Thymus (tissue), 14 donors: ENCODE results near the gene GALNT13. TPM values are rescaled to one million over a fixed set of nuclear protein-coding genes. Genes with fewer than 3 reads are reported as not detected.

Experiments used
- DNase-seq, 9 donors: peaks; one replicate each; pipeline ENCODE4 v3.0.0-alpha.2; 2013; ENCODE audit warnings: low spot score in 9 of 9, low read depth in 6 of 9, missing footprints in 1 of 9
- H3K27ac ChIP-seq, 2 donors: one replicate each; pipeline ENCODE4 v1.5.1; 2013; ENCODE audit warnings: control low read depth in 1 of 2, low read depth in 1 of 2, low read length in 1 of 2, mild to moderate bottlenecking in 1 of 2, moderate library complexity in 1 of 2
- H3K27me3 ChIP-seq, 2 donors: one replicate each; pipeline ENCODE4 v1.5.1; 2013; ENCODE audit warnings: low read length in 1 of 2; ENCODE audit not compliant: control insufficient read depth in 2 of 2, insufficient read depth in 1 of 2
- H3K36me3 ChIP-seq, 2 donors: one replicate each; pipeline ENCODE4 v1.5.1; 2013; ENCODE audit warnings: low read length in 1 of 2, mild to moderate bottlenecking in 1 of 2, moderate library complexity in 1 of 2; ENCODE audit not compliant: control insufficient read depth in 2 of 2, insufficient read depth in 2 of 2
- H3K4me1 ChIP-seq, 2 donors: one replicate each; pipeline ENCODE4 v1.5.1; 2013; ENCODE audit warnings: low read length in 2 of 2; ENCODE audit not compliant: control insufficient read depth in 2 of 2, insufficient read depth in 2 of 2
- H3K4me3 ChIP-seq, 2 donors: one replicate each; pipeline ENCODE4 v1.5.1; 2013; ENCODE audit warnings: low read length in 2 of 2, control low read depth in 1 of 2, mild to moderate bottlenecking in 1 of 2
- H3K9me3 ChIP-seq, 2 donors: one replicate each; pipeline ENCODE4 v1.5.1; 2013; ENCODE audit warnings: low read length in 1 of 2, mild to moderate bottlenecking in 1 of 2; ENCODE audit not compliant: control insufficient read depth in 2 of 2, insufficient read depth in 1 of 2
- WGBS: extraction: QIAGEN DNeasy Blood & Tissue Kit; methylation state at CpG from one replicate; pipeline ENCODE4 v1.1.7; 2013; 5-methylcytosine and 5-hydroxymethylcytosine counted together
- long read RNA-seq, 10 donors: transcript quantifications; one replicate each; lab custom pipeline, GENCODE V29; 2026
- polyA plus RNA-seq: library from polyadenylated mRNA; stranded (reverse); fragments of 200-250 nt; gene quantifications from one replicate; pipeline ENCODE4 v1.2.3, GENCODE V29; 2013
- total RNA-seq: library from RNA; stranded (reverse); fragments of 120-200 nt; gene quantifications from one replicate; pipeline ENCODE4 v1.2.4, GENCODE V29; 2013
- donor health status: healthy.

GALNT13 gene
- total RNA-seq (0.28 TPM), polyA plus RNA-seq (0.05 TPM)
- long read RNA-seq, donor 1: 0 reads
- long read RNA-seq, donor 2: 0 reads
- long read RNA-seq, donor 3: 0 reads
- long read RNA-seq, donor 4: 0 reads
- long read RNA-seq, donor 5: 0 reads
- long read RNA-seq, donor 6: 0 reads
- long read RNA-seq, donor 7: 0 reads
- long read RNA-seq, donor 8: 0 reads
- long read RNA-seq, donor 9: 0 reads
- long read RNA-seq, donor 10: 0 reads

DNA sequence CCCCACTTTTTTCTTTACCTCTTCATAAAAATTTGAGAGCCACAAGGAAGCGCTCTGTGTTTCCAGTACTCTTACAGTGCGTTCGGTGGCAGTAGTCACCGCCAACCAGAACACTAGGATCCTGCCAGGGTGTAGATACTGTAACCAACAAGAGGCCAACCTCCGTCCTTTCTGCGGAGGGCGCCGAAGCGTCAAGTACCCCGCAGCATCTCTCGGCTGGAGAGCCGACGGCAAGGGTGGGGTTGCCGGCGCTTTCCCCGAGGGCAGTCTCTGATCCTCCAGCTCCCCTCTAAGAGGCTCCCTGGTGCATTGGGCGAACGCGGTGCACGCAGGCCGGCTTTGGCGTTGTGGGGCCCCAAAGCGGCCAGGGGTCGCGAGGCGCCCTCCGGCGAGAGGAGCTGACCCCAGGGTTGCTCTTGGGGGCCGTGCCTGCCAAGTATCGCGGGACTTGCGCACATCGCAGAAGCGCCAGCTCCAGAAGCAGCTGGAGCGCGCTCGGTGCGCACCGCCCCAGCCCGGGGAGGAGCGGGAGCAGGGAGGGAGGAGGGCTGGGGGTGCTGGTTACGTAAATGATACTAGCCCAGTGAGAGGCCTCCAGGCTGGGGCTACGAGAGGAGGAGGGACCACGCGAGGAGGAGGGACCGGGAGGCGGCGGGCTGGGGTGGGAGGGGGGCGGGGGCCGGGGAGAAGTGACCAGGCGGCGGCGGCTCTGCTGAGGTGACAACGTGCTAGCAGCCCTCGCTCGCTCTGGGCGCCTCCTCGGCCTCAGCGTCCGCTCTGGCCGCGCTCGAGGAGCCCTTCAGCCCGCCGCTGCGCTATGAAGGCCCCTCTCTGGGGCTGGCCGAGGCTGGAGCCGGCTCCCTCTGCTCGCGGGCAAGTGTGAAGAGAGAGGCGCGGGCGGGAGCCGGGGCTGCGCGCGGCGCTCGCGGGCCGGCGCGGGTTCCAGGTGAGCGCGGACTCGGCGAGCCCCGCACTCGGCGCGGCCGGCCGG, at the start of gene GALNT13:
Gene GALNT13 (plus strand): TSS at position 692 of the 991 bp plus-strand sequence.
- H3K4me1 ChIP-seq: no peaks in the 10 kb centered on the region
- H3K36me3 ChIP-seq: no peaks in the 10 kb centered on the region
- no peak for DNase-seq
- H3K9me3 ChIP-seq: no peaks in the 10 kb centered on the region
- no peak within 1 kb of the TSS for H3K4me3 ChIP-seq
- no peak within 1 kb of the TSS for H3K27ac ChIP-seq
- H3K27me3 ChIP-seq: peaks cover 24 to 35% of the 10 kb centered on the region in 2 donors
- 3% methylated on average over 93 of the region's 93 CpGs for WGBS

DNA sequence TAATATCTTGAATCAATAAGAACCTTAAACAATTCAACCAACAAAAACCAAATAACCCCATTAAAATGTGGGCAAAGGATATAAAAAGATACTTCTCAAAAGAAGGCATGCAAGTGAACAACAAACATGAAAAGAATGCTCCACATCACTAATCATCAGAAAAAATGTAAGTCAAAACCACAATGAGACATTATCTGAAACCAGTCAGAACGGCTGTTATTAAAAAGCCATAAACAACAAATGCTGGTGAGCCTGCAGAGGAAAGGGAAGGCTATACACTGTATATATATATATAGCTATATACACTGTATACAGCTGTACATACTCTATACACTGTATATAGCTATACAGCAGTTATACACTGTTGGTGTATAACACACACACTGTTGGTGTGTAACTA, 47.8 kb upstream of the GALNT13 start:
- no peak for DNase-seq
- Histone ChIP-seq H3K36me3 (no peaks in the 10 kb centered on the region), H3K9me3 (peaks cover 0 to 9% of the 10 kb centered on the region in 2 donors), H3K27me3 (no peaks in the 10 kb centered on the region), H3K27ac (no peak overlapping the region), H3K4me3 (no peak overlapping the region), H3K4me1 (no peaks in the 10 kb centered on the region)
- WGBS: 84% methylated on average over 1 of the region's 1 CpG

DNA sequence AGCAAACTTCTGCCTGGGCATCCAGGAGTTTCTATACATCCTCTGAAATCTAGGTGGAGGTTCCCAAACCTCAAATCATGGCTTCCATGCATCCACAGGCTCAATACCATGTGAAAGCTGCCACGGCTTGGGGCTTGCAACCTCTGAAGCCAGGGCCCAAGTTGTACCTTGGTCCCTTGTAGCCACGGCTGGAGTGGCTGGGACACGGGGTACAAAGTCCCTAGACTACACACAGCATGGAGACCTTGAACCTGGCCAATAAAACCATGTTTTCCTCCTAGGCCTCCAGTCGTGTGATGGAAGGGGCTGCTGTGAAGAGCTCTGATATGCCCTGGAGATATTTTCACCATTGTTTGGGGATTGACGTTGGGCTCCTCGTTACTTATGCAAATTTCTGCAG, 43.4 kb upstream of the GALNT13 start:
- Histone ChIP-seq H3K4me3 (no peak overlapping the region), H3K36me3 (no peaks in the 10 kb centered on the region), H3K9me3 (peaks cover 0 to 8% of the 10 kb centered on the region in 2 donors), H3K27me3 (no peaks in the 10 kb centered on the region), H3K4me1 (no peaks in the 10 kb centered on the region), H3K27ac (no peak overlapping the region)
- no peak for DNase-seq
- 86% methylated on average over 6 of the region's 6 CpGs for WGBS

DNA sequence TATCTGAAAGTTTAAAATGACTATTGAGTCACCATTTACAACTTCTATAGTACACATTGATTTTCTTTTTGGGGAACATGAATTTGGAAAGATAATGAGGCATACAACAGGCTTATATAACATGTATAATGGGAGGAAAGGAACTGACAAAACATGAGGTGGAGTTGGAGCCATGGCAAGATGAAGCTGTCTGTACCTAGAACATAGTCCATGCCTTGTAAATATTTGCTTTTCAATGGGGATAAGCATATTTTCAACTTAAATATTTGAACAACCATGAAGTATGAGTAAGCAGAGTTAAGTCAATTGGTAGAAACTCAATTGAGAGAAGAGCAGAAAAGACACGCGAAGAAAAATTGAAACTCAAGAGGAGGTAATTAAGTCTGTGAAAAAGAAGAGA, 37.1 kb upstream of the GALNT13 start:
- Histone ChIP-seq H3K36me3 (no peaks in the 10 kb centered on the region), H3K27ac (no peak overlapping the region), H3K9me3 (no peaks in the 10 kb centered on the region), H3K27me3 (no peaks in the 10 kb centered on the region), H3K4me3 (no peak overlapping the region), H3K4me1 (no peaks in the 10 kb centered on the region)
- no peak for DNase-seq
- WGBS: 90% methylated on average over 2 of the region's 2 CpGs

DNA sequence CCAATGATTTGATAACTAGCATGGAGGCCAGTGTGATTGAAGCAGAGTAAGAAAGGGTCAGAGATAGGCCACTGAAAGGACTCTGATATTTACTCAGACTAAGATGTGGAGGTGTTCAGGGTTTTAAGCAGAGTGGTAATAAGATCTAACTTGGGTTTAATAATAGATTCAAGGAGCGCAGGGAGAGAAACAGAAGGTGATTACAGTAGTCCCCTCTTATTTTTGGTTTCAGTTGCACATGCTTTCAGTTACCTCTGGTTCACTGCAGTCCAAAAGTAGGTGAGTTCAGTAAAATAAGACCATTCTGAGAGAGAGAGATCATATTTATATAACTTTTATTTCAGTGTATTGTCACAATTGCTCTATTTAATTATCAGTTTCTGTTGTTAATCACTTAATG, 13.5 kb upstream of the GALNT13 start:
- 97% methylated on average over 1 of the region's 1 CpG for WGBS
- Histone ChIP-seq H3K4me1 (no peaks in the 10 kb centered on the region), H3K4me3 (no peak overlapping the region), H3K9me3 (no peaks in the 10 kb centered on the region), H3K27ac (no peak overlapping the region), H3K36me3 (no peaks in the 10 kb centered on the region), H3K27me3 (no peaks in the 10 kb centered on the region)
- no peak for DNase-seq

DNA sequence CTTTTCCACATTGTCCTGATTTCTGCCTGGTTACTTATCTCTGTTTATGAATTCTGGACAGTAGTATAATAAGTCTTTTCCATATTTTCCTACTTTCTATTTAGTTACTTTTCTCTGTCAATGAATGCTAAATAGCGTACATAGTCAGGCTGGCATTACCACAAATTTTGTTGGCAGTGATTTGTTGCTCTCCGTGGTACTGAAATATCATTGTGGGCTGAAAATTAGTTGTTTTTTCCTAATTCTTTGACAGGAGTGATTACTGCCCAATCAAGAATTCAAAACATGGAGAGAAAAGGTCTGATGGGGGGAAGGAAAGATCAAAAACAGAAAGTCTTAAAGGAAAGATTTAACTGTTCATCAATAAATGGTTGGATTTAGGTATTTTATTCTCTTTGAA, 7.7 kb upstream of the GALNT13 start:
- 24% methylated on average over 2 of the region's 2 CpGs for WGBS
- no peak for DNase-seq
- Histone ChIP-seq H3K4me1 (no peaks in the 10 kb centered on the region), H3K36me3 (no peaks in the 10 kb centered on the region), H3K9me3 (no peaks in the 10 kb centered on the region), H3K27me3 (no peaks in the 10 kb centered on the region), H3K27ac (no peak overlapping the region), H3K4me3 (no peak overlapping the region)

DNA sequence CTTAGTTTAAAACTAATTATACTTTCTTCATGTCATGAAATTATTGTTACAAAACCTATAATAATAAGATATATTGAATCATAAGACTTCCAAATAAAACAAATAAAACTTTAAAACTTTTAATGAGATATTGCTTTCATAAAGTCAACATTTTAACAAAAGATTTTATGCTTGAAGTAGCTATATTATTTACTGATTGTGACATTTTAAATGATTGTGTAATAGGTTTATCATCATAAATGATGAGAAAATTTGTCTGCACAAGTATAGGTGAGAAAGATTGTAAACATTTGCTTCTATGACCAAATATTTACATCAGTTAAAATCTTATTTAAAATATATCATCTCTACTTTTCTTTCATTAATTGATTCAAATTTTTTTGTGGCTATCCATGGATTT, 5.1 kb upstream of the GALNT13 start:
- H3K27ac ChIP-seq: no peak overlapping the region
- no peaks in the 10 kb centered on the region for H3K9me3 ChIP-seq

DNA sequence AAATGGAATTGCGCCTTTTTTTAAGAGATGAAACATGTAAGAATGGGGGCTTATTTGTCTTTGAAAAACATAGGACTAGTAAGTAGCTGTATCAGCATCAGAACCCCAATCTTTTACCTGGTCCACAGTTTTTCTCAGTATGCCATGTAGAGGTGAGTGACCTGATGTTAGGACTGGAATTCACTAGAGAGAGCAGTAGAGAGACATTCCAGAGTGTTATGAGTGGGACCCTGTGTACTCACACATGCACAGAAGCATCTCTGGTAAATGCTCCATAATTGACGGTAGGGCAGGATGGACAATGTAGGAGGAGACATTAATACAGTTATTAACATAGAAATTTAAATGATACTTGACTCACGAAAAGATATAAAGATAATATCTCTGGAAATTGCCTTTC, 1.4 kb upstream of the GALNT13 start:
- Histone ChIP-seq H3K4me1 (no peaks in the 10 kb centered on the region), H3K36me3 (no peaks in the 10 kb centered on the region), H3K4me3 (no peak overlapping the region), H3K27ac (no peak overlapping the region), H3K27me3 (peaks cover 24 to 35% of the 10 kb centered on the region in 2 donors), H3K9me3 (no peaks in the 10 kb centered on the region)
- no peak for DNase-seq
- WGBS: 77% methylated on average over 3 of the region's 3 CpGs

More for the DNA sequence above, 5.1 kb upstream of the GALNT13 start:
- Histone ChIP-seq H3K4me3 (no peak overlapping the region), H3K4me1 (no peaks in the 10 kb centered on the region), H3K27me3 (peaks cover 6 to 10% of the 10 kb centered on the region in 2 donors), H3K36me3 (no peaks in the 10 kb centered on the region)
- no peak for DNase-seq

DNA sequence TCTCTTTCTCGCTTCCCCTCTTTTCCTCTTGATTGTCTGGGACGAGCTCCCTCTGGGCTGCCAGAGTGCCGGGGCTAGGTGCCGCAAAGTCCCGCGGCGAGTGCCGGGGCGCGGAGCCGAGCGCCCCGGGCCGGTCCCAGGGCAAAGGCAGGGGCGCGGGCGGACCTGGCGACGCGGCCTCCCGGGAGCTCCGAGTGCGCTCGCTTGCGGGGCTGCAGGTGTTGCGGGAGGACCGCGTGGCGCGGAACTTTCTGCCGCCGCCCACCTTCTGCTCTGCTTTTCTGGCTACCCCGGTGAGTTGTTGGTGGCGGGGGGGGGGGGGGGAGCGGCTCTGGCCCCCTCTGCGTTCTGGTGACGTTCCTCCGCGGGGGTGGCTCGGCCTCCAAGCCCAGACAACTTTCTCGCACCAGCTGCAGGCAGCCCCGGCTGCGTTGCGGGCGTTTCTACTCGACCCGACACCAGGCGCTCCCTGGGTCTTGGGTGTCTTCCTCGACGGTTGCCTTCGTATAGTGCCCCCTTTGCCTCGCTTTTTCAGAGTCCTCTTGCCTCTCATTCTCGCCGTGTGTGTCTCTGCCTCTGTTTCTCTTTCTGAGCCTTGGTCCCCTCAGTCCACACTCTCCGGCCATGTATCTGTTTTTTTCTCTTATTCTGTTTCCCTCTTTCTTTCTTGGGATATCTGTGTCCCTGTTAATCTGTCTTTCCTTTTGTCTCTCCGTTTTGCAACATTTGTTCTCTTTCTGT, 759 bp downstream of the GALNT13 start:
- 5% methylated on average over 56 of the region's 56 CpGs for WGBS
- Histone ChIP-seq H3K9me3 (no peaks in the 10 kb centered on the region), H3K4me3 (no peak overlapping the region), H3K36me3 (no peaks in the 10 kb centered on the region), H3K4me1 (no peaks in the 10 kb centered on the region), H3K27ac (no peak overlapping the region), H3K27me3 (peaks cover 24 to 35% of the 10 kb centered on the region in 2 donors)
- no peak for DNase-seq
